Peyer's patch (tissue), 4 donors: Measurements from ENCODE around the gene ILDR1. TPM values are rescaled to one million over a fixed set of nuclear protein-coding genes. Genes with fewer than 3 reads are reported as not detected.

Experiments
- DNase-seq, 3 donors: peaks; one replicate each; pipeline ENCODE4 v3.0.0-alpha.2; 2017 to 2019
- H3K27ac ChIP-seq, 4 donors: fragments of 200-600 bp; sonication (generic); one replicate each; pipeline ENCODE4 v1.5.1; 2016 to 2019
- H3K27me3 ChIP-seq, 2 donors: fragments of 200-600 bp; sonication (generic); one replicate each; pipeline ENCODE4 v1.5.1; 2019
- H3K36me3 ChIP-seq, 3 donors: fragments of 200-600 bp; sonication (generic); one replicate each; pipeline ENCODE4 v1.5.1; 2016 to 2019
- H3K4me1 ChIP-seq, 4 donors: fragments of 200-600 bp; sonication (generic); one replicate each; pipeline ENCODE4 v1.5.1; 2016 to 2019
- H3K4me3 ChIP-seq, 4 donors: fragments of 200-600 bp; sonication (generic); 1 replicate in 3 of 4; 2 replicates in 1 of 4; pipeline ENCODE4 v1.5.1; 2016 to 2019; ENCODE audit warnings: mild to moderate bottlenecking in 1 of 4
- H3K9me3 ChIP-seq, 4 donors: fragments of 200-600 bp; sonication (generic); one replicate each; pipeline ENCODE4 v1.5.1; 2016 to 2019; ENCODE audit warnings: mild to moderate bottlenecking in 1 of 4
- POLR2A ChIP-seq, 2 donors: fragments of 450-650 bp; IDR thresholded peaks; one replicate each; pipeline ENCODE4 v1.5.1; 2017; ENCODE audit warnings: antibody characterized with exemption in 2 of 2, mild to moderate bottlenecking in 2 of 2, moderate library complexity in 2 of 2
- total RNA-seq, 4 donors: library from RNA; depleted of rRNA; stranded (reverse); fragments of >200 nt; gene quantifications; one replicate each; pipeline ENCODE4 v1.1.0, GENCODE V29; 2016
- TF ChIP-seq, protein P1 (sequence below), 6 experiments: fragments of 450-650 bp in 4 of 6; fragments of 200-600 bp in 2 of 6; sonication (generic) in 1 of 6; IDR thresholded peaks; one replicate each; pipeline ENCODE4 v1.5.1; 2017 to 2019; ENCODE audit warnings: antibody characterized with exemption in 6 of 6, mild to moderate bottlenecking in 3 of 6, moderate library complexity in 1 of 6

Gene ILDR1
- total RNA-seq, 4 donors from 2014 or later, result 3.7 to 5.8 (median 4.5) TPM

DNA sequence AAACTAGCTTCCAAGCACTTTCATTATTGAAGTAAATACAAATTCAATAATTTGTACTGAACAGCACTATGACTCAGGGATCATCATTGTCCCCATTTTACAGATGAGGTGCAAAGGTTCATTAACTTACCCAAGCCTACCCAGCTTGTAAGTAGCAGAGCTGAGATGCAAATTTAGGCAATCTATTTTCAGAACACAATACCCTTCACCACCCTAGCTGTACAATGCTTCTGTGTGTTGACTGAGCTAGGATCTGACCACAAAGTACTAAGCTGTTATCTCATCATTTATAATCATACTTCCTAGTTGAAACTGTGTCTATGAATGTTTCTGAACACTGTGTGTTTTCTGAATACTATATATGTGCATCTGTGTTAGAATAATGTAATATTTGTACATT lies 3.2 kb upstream of the ILDR1 start:
- TF ChIP-seq, protein P1, sequence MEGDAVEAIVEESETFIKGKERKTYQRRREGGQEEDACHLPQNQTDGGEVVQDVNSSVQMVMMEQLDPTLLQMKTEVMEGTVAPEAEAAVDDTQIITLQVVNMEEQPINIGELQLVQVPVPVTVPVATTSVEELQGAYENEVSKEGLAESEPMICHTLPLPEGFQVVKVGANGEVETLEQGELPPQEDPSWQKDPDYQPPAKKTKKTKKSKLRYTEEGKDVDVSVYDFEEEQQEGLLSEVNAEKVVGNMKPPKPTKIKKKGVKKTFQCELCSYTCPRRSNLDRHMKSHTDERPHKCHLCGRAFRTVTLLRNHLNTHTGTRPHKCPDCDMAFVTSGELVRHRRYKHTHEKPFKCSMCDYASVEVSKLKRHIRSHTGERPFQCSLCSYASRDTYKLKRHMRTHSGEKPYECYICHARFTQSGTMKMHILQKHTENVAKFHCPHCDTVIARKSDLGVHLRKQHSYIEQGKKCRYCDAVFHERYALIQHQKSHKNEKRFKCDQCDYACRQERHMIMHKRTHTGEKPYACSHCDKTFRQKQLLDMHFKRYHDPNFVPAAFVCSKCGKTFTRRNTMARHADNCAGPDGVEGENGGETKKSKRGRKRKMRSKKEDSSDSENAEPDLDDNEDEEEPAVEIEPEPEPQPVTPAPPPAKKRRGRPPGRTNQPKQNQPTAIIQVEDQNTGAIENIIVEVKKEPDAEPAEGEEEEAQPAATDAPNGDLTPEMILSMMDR (IDR thresholded peaks at IDR 0.05), result no peak
- TF ChIP-seq POLR2A (IDR thresholded peaks at IDR 0.05), result no peak
- Histone ChIP-seq H3K27ac (no peak overlapping the region), H3K4me1 (peaks cover 0 to 4% (median 0%) of the 10 kb centered on the region in 4 donors), H3K4me3 (no peak overlapping the region), H3K36me3 (no peaks in the 10 kb centered on the region), H3K27me3 (no peaks in the 10 kb centered on the region), H3K9me3 (no peaks in the 10 kb centered on the region)
- DNase-seq, result no peak

DNA sequence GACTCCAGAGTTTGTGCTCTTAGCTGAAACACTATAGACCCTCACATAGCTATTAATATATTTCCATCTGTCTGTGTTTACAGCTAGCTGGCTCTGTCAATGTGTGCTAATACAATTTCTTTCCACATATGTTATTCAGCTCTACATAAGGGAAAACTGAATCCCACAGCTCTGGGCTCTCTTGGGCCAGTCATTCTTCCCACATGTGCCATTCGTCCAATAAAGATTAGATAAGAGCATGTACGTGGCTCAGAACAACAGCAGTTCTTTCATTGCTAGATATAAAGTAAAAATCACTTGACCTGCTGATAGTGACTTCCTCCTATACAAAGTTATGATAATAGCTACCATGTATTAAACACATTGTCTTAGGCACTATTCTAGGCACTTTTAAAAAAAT lies 2.8 kb upstream of the ILDR1 start:
- no peak for DNase-seq
- Histone ChIP-seq H3K27ac (no peak overlapping the region), H3K4me1 (peaks cover 0 to 4% (median 0%) of the 10 kb centered on the region in 4 donors), H3K36me3 (no peaks in the 10 kb centered on the region), H3K9me3 (no peaks in the 10 kb centered on the region), H3K4me3 (no peak overlapping the region), H3K27me3 (no peaks in the 10 kb centered on the region)
- no peak for TF ChIP-seq POLR2A (IDR thresholded peaks at IDR 0.05)
- TF ChIP-seq, protein P1 (IDR thresholded peaks at IDR 0.05), result no peak

DNA sequence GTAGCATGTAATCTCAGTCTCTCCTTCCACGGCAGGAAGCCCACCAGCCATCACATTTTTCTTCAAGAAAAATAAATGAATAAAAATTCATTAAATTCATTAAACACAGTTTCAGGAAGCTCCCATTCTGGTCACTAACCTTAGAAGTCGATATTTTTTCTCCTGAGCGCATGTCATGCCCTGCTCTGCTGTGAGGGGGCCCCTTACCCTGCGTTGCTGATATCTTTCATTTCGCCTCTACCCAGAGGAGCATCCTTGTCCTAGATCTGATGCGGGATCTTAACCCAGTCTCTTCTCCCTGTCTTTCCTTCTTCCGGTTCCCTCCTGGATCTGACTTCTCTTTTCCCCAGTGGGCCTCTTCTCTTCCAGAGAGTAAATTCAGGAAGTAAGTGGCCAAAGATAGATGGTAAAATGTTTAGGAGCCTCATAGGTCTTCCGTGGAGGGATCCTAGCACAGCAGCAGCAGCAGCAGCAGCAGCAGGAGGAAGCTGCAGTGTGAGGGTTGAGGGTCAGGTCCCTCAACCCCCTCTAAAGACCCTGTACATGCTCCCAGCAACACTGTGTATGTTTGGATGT lies 1.4 kb upstream of the ILDR1 start:
- DNase-seq, result no peak
- Histone ChIP-seq H3K4me1 (peaks cover 0 to 4% (median 0%) of the 10 kb centered on the region in 4 donors), H3K4me3 (no peak overlapping the region), H3K36me3 (no peaks in the 10 kb centered on the region), H3K27me3 (no peaks in the 10 kb centered on the region), H3K9me3 (no peaks in the 10 kb centered on the region), H3K27ac (no peak overlapping the region)
- TF ChIP-seq, protein P1 (IDR thresholded peaks at IDR 0.05), result no peak
- TF ChIP-seq POLR2A (IDR thresholded peaks at IDR 0.05), result no peak

DNA sequence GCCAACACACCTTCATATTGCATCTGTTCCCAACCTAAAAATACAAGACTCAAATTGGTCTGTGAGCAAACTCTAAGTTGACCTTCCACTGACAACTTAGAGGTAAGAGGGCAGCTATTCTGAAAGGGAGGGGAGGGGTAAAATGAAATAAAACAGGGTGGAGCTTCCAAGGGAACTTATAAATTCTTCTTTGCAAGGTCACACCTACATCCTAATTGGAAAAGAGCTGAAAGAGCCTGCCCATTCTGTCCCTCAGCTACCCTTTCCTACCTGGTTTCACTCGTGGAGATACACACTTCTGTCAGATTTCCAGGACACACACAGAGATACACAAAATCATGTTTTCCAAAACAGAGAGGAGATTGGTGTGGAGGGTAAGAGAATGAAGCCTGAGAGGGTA lies 1.0 kb downstream of the ILDR1 start:
- TF ChIP-seq, protein P1 (IDR thresholded peaks at IDR 0.05), result no peak
- no peak for TF ChIP-seq POLR2A (IDR thresholded peaks at IDR 0.05)
- no peaks in the 10 kb centered on the region for H3K9me3 ChIP-seq
- H3K4me3 ChIP-seq, result peak overlapping the region in 2 of 4 donors; percentile 63 to 70
- no peaks in the 10 kb centered on the region for H3K36me3 ChIP-seq
- peaks cover 0 to 4% (median 0%) of the 10 kb centered on the region in 4 donors for H3K4me1 ChIP-seq
- no peak for DNase-seq
- H3K27ac ChIP-seq, result no peak overlapping the region
- no peaks in the 10 kb centered on the region for H3K27me3 ChIP-seq

DNA sequence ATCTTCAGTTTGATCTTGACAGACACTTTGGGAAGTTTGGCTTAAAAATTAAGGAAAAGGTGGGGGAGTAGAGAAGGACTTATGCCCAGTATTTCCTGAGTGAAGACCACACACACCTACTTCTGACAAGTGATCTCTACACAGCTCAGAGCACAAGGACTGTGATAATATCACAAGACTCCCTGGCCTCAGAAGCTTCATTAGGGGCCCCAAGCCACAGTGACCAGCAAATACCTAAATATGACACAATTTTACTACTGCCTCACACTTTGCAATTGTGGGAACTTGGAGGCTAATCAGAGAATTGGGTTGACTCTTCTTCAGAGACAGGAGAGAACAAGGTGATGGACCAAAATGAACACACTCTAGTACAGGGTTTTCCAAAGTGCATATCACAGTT lies 2.6 kb downstream of the ILDR1 start:
- Histone ChIP-seq H3K27ac (no peak overlapping the region), H3K9me3 (no peaks in the 10 kb centered on the region), H3K36me3 (no peaks in the 10 kb centered on the region), H3K4me3 (no peak overlapping the region), H3K4me1 (peaks cover 0 to 4% (median 0%) of the 10 kb centered on the region in 4 donors), H3K27me3 (no peaks in the 10 kb centered on the region)
- no peak for DNase-seq
- TF ChIP-seq POLR2A (IDR thresholded peaks at IDR 0.05), result no peak
- TF ChIP-seq, protein P1 (IDR thresholded peaks at IDR 0.05), result no peak

DNA sequence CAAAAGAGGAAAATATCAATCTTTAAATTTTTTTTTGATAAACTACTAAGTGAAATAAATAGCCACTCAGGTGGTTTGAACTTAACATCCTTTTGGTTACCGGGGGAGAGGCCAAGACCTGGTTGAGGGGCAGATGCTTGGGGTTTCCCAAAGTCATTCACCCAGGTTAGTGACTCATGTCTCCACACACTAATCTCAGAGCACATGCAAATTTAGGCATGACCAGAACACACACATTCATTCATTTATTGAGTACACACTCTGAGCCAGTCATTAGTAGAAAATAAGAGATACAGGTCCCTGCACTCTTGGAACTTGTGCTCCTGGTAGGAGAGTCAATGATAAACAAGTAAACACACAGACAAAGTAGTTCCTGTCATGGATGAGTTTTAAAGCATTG lies 7.3 kb downstream of the ILDR1 start:
- Histone ChIP-seq H3K27me3 (no peaks in the 10 kb centered on the region), H3K36me3 (no peaks in the 10 kb centered on the region), H3K4me1 (no peaks in the 10 kb centered on the region), H3K27ac (no peak overlapping the region), H3K9me3 (no peaks in the 10 kb centered on the region), H3K4me3 (no peak overlapping the region)
- no peak for DNase-seq
- no peak for TF ChIP-seq POLR2A (IDR thresholded peaks at IDR 0.05)
